HL-60 (cell line): ENCODE results near the gene TSPEAR.
A peak's percentile ranks its signal among the peaks of the same experiment; 100 is the strongest.

Experiments used
- DNase-seq, 2 experiments: peaks; one replicate each; pipeline ENCODE4 v3.0.0-alpha.2; 2010 to 2020; ENCODE audit warnings: low read depth in 1 of 2, low spot score in 1 of 2
- H3K27ac ChIP-seq: fragments of 250-450 bp; sonication (Bioruptor Pico); replicated peaks from 2 replicates; pipeline ENCODE4 v1.5.1; 2020; ENCODE audit warnings: mild to moderate bottlenecking, moderate library complexity
- H3K27me3 ChIP-seq: fragments of 250-450 bp; sonication (Bioruptor Pico); 2 replicates; pipeline ENCODE4 v1.5.1; 2021; ENCODE audit warnings: mild to moderate bottlenecking, moderate library complexity; ENCODE audit not compliant: insufficient read depth, poor library complexity, severe bottlenecking
- H3K4me3 ChIP-seq: replicated peaks from 2 replicates; pipeline ENCODE4 v1.5.1; 2011; ENCODE audit warnings: mild to moderate bottlenecking, control low read depth, low read length; ENCODE audit not compliant: insufficient read depth
- GABPA ChIP-seq: IDR thresholded peaks from 2 replicates; pipeline ENCODE4 v1.6.1; 2012; ENCODE audit warnings: low read depth
- POLR2AphosphoS5 ChIP-seq: IDR thresholded peaks from 2 replicates; pipeline ENCODE4 v1.6.1; 2012; ENCODE audit warnings: low read depth
- SPI1 ChIP-seq: IDR thresholded peaks from 2 replicates; pipeline ENCODE4 v1.6.1; 2012; ENCODE audit warnings: low read depth, mild to moderate bottlenecking, borderline replicate concordance
- TF ChIP-seq, protein P1 (sequence below): IDR thresholded peaks from 2 replicates; pipeline ENCODE4 v1.6.1; 2012; ENCODE audit warnings: low read depth; ENCODE audit not compliant: insufficient replicate concordance
- TF ChIP-seq, protein P2 (sequence below): IDR thresholded peaks from one replicate; pipeline ENCODE4 v1.5.1; 2011; ENCODE audit warnings: low read length, control low read depth, inconsistent platforms; ENCODE audit not compliant: insufficient read depth

The TSPEAR gene

DNA sequence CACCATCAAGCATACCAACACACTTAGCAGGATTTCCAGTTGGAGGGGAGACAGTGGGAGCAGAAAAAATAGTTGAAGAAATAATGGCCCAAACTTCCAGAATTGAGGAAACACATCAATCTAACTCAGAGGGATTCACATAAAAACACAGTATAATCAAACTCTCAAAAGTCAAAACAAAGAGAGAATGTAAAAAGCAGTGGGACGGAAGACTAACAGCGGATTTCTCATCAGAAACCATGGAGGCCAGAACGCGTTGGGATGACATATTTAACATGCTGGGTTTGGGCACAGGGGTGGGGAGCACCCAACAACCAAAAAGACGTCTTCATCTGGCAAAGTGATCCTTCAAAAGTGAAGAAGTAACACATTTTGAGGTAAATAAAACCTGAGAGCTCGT lies 91.5 kb downstream of the TSPEAR start:
- no peak for DNase-seq

DNA sequence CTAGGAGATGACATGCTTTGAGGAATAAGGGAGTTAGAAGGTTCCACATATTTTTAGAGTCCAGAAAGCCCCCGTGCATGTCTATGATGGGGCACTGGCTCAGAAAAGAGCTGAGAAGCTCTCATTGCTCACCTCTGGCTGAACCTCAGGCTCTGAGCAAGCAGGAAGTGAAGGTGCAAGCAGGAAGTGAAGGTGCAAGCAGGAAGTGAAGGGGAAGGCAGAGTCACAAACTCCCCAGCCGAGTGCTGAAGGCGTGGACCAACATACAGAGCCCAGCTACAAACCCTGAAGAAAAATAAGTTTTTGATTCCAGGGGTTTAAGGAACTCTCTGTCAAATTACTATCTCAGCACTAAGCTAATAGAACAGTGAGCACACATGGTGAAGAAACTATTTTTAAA lies 92.5 kb downstream of the TSPEAR start:
- Histone ChIP-seq H3K4me3 (no peak overlapping the region), H3K27me3 (no peaks in the 10 kb centered on the region), H3K27ac (no peak overlapping the region)
- TF ChIP-seq SPI1 (no peak), GABPA (no peak), POLR2AphosphoS5 (no peak)
- TF ChIP-seq, protein P1, sequence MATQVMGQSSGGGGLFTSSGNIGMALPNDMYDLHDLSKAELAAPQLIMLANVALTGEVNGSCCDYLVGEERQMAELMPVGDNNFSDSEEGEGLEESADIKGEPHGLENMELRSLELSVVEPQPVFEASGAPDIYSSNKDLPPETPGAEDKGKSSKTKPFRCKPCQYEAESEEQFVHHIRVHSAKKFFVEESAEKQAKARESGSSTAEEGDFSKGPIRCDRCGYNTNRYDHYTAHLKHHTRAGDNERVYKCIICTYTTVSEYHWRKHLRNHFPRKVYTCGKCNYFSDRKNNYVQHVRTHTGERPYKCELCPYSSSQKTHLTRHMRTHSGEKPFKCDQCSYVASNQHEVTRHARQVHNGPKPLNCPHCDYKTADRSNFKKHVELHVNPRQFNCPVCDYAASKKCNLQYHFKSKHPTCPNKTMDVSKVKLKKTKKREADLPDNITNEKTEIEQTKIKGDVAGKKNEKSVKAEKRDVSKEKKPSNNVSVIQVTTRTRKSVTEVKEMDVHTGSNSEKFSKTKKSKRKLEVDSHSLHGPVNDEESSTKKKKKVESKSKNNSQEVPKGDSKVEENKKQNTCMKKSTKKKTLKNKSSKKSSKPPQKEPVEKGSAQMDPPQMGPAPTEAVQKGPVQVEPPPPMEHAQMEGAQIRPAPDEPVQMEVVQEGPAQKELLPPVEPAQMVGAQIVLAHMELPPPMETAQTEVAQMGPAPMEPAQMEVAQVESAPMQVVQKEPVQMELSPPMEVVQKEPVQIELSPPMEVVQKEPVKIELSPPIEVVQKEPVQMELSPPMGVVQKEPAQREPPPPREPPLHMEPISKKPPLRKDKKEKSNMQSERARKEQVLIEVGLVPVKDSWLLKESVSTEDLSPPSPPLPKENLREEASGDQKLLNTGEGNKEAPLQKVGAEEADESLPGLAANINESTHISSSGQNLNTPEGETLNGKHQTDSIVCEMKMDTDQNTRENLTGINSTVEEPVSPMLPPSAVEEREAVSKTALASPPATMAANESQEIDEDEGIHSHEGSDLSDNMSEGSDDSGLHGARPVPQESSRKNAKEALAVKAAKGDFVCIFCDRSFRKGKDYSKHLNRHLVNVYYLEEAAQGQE, result no peak
- no peak for DNase-seq

More for the DNA sequence above, 91.5 kb downstream of the TSPEAR start:
- H3K27me3 ChIP-seq, result no peaks in the 10 kb centered on the region
- TF ChIP-seq, protein P1, result no peak
- no peak for TF ChIP-seq POLR2AphosphoS5
- no peak for TF ChIP-seq SPI1
- no peak for TF ChIP-seq GABPA
- TF ChIP-seq, protein P2, sequence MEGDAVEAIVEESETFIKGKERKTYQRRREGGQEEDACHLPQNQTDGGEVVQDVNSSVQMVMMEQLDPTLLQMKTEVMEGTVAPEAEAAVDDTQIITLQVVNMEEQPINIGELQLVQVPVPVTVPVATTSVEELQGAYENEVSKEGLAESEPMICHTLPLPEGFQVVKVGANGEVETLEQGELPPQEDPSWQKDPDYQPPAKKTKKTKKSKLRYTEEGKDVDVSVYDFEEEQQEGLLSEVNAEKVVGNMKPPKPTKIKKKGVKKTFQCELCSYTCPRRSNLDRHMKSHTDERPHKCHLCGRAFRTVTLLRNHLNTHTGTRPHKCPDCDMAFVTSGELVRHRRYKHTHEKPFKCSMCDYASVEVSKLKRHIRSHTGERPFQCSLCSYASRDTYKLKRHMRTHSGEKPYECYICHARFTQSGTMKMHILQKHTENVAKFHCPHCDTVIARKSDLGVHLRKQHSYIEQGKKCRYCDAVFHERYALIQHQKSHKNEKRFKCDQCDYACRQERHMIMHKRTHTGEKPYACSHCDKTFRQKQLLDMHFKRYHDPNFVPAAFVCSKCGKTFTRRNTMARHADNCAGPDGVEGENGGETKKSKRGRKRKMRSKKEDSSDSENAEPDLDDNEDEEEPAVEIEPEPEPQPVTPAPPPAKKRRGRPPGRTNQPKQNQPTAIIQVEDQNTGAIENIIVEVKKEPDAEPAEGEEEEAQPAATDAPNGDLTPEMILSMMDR, result no peak
- H3K27ac ChIP-seq, result no peak overlapping the region
- no peak overlapping the region for H3K4me3 ChIP-seq

DNA sequence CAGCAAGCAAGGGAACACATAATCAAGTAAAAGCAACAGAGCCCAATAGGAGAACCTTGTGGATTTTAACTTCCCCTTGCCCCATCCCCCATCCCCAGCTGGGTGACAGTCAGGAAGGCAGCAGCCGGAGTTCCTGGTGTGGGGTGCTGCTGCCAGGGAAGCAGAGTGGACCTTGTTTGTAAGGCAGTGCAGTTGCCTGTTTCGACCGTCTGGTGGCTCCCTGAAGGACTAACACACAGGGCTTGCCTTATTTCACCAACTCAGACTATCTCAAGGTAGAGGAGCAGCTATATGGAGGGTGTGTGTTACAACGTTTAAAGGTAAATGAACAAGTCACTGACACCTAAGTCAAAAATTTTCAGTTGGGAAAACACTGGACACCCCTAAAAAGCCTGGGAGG lies 92.9 kb downstream of the TSPEAR start:
- no peak overlapping the region for H3K27ac ChIP-seq
- TF ChIP-seq, protein P1, result no peak
- TF ChIP-seq, protein P2, result no peak
- no peak for TF ChIP-seq POLR2AphosphoS5
- TF ChIP-seq SPI1, result no peak
- TF ChIP-seq GABPA, result no peak
- no peaks in the 10 kb centered on the region for H3K27me3 ChIP-seq
- peak in 1 of 2 experiments; percentile 66 for DNase-seq
- H3K4me3 ChIP-seq, result no peak overlapping the region
